HCT116 (cell line): ENCODE results near the gene NF1.

Experiments used
- CEBPB ChIP-seq: IDR thresholded peaks from 2 replicates; pipeline ENCODE4 v1.6.1; 2012; ENCODE audit warnings: low read depth
- CTCF ChIP-seq, 3 experiments: fragments of 200-600 bp in 1 of 3; sonication (generic) in 1 of 3; IDR thresholded peaks in 2 of 3; conservative IDR thresholded peaks in 1 of 3; 2 replicates each; pipeline ENCODE4 v1.5.1; 2012 to 2017; ENCODE audit warnings: low read depth in 2 of 3, low read length in 2 of 3, antibody characterized with exemption in 1 of 3, borderline replicate concordance in 1 of 3, control low read depth in 1 of 3, mild to moderate bottlenecking in 1 of 3, mixed read lengths in 1 of 3, mixed run types in 1 of 3, moderate library complexity in 1 of 3; ENCODE audit not compliant: insufficient read depth in 1 of 3
- FOSL1 ChIP-seq: IDR thresholded peaks from 2 replicates; pipeline ENCODE4 v1.6.1; 2012; ENCODE audit warnings: low read depth
- POLR2A ChIP-seq: IDR thresholded peaks from 2 replicates; pipeline ENCODE4 v1.7.0; 2011; ENCODE audit warnings: borderline replicate concordance; ENCODE audit not compliant: insufficient read depth, insufficient read length; ENCODE audit errors: extremely low read depth

- TF ChIP-seq CTCF (IDR thresholded peaks at IDR 0.05 in 2 of 3, conservative IDR thresholded peaks at IDR 0.05 in 1 of 3; ENCODE audit: borderline replicate concordance in 1 of 3, insufficient read depth in 1 of 3, low read depth in 2 of 3, low read length in 2 of 3) (no peak), POLR2A (no peak), CEBPB (no peak), FOSL1 (no peak)
These were observed 201.4 kb downstream of the NF1 start for GRCh38 chr17:31296142-31296541.
